H1 (cell line): ENCODE data around the gene PDK3. TPM values are rescaled to one million over a fixed set of nuclear protein-coding genes. Genes with fewer than 3 reads are reported as not detected.

Experiments
- CEBPB ChIP-seq: IDR thresholded peaks from 2 replicates; pipeline ENCODE4 v1.6.1; 2012; ENCODE audit warnings: low read depth, low read length
- EP300 ChIP-seq, 2 experiments: IDR thresholded peaks; 1 replicate in 1 of 2; 2 replicates in 1 of 2; pipeline ENCODE4 v1.6.1; 2011 to 2012; ENCODE audit warnings: low read depth in 2 of 2, low read length in 2 of 2, mild to moderate bottlenecking in 2 of 2, borderline replicate concordance in 1 of 2, inconsistent platforms in 1 of 2, moderate library complexity in 1 of 2
- FOSL1 ChIP-seq: IDR thresholded peaks from 2 replicates; pipeline ENCODE4 v1.6.1; 2011; ENCODE audit warnings: mild to moderate bottlenecking, low read depth, low read length, moderate library complexity; ENCODE audit not compliant: insufficient read depth
- HDAC2 ChIP-seq, 2 experiments: fragments of 300-600 bp in 1 of 2; sonication (generic) in 1 of 2; IDR thresholded peaks; 2 replicates each; pipeline ENCODE4 v1.6.1; 2011 to 2012; ENCODE audit warnings: low read depth in 2 of 2, low read length in 2 of 2, mild to moderate bottlenecking in 2 of 2, moderate library complexity in 2 of 2, borderline replicate concordance in 1 of 2, inconsistent platforms in 1 of 2
- MAFK ChIP-seq: IDR thresholded peaks from 2 replicates; pipeline ENCODE4 v1.6.1; 2012; ENCODE audit warnings: low read depth, mild to moderate bottlenecking, improper control_type of control experiment, low read length
- NANOG ChIP-seq: IDR thresholded peaks from 2 replicates; pipeline ENCODE4 v1.6.1; 2011; ENCODE audit warnings: low read length, low read depth, mild to moderate bottlenecking, inconsistent platforms; ENCODE audit not compliant: insufficient read depth, poor library complexity, severe bottlenecking
- NRF1 ChIP-seq: IDR thresholded peaks from 2 replicates; pipeline ENCODE4 v1.6.1; 2011; ENCODE audit warnings: mild to moderate bottlenecking, low read depth, low read length, improper control_type of control experiment
- polyA plus RNA-seq, 7 experiments: library from polyadenylated mRNA; depleted of rRNA in 3 of 7; stranded (reverse) in 5 of 7; unstranded in 2 of 7; fragments of >200 nt in 5 of 7; fragments of 200-250 nt in 2 of 7; gene quantifications; 1 replicate in 5 of 7; 2 replicates in 1 of 7; 4 replicates in 1 of 7; pipeline versions ENCODE4 v1.2.1 to v1.2.3, GENCODE V29; 2011 to 2013; ENCODE audit warnings: missing spikeins in 2 of 7, mixed read lengths in 2 of 7
- total RNA-seq: library from RNA; stranded (reverse); fragmentation: NEBNext Ultra II Directional; extraction: Animal tissue kit (Norgen Biotek cat#: 25700); gene quantifications from 2 replicates; pipeline ENCODE4 v1.2.1, GENCODE V29; 2021
- TF ChIP-seq, protein P1 (sequence below): fragments of 300-600 bp; sonication (generic); IDR thresholded peaks from 2 replicates; pipeline ENCODE4 v1.7.1; 2012; ENCODE audit warnings: low read length, moderate library complexity, mild to moderate bottlenecking, inconsistent platforms; ENCODE audit not compliant: insufficient replicate concordance

The PDK3 gene
- total and polyA plus RNA-seq, 2 of the 8 experiments (the other 6 are each of a cell fraction or from before 2014, with no cell fraction given) = 22.5 to 25.5 TPM

GRCh38 chrX:24506082-24506481 is 41.0 kb downstream of the PDK3 start (continued):
- TF ChIP-seq, protein P1, sequence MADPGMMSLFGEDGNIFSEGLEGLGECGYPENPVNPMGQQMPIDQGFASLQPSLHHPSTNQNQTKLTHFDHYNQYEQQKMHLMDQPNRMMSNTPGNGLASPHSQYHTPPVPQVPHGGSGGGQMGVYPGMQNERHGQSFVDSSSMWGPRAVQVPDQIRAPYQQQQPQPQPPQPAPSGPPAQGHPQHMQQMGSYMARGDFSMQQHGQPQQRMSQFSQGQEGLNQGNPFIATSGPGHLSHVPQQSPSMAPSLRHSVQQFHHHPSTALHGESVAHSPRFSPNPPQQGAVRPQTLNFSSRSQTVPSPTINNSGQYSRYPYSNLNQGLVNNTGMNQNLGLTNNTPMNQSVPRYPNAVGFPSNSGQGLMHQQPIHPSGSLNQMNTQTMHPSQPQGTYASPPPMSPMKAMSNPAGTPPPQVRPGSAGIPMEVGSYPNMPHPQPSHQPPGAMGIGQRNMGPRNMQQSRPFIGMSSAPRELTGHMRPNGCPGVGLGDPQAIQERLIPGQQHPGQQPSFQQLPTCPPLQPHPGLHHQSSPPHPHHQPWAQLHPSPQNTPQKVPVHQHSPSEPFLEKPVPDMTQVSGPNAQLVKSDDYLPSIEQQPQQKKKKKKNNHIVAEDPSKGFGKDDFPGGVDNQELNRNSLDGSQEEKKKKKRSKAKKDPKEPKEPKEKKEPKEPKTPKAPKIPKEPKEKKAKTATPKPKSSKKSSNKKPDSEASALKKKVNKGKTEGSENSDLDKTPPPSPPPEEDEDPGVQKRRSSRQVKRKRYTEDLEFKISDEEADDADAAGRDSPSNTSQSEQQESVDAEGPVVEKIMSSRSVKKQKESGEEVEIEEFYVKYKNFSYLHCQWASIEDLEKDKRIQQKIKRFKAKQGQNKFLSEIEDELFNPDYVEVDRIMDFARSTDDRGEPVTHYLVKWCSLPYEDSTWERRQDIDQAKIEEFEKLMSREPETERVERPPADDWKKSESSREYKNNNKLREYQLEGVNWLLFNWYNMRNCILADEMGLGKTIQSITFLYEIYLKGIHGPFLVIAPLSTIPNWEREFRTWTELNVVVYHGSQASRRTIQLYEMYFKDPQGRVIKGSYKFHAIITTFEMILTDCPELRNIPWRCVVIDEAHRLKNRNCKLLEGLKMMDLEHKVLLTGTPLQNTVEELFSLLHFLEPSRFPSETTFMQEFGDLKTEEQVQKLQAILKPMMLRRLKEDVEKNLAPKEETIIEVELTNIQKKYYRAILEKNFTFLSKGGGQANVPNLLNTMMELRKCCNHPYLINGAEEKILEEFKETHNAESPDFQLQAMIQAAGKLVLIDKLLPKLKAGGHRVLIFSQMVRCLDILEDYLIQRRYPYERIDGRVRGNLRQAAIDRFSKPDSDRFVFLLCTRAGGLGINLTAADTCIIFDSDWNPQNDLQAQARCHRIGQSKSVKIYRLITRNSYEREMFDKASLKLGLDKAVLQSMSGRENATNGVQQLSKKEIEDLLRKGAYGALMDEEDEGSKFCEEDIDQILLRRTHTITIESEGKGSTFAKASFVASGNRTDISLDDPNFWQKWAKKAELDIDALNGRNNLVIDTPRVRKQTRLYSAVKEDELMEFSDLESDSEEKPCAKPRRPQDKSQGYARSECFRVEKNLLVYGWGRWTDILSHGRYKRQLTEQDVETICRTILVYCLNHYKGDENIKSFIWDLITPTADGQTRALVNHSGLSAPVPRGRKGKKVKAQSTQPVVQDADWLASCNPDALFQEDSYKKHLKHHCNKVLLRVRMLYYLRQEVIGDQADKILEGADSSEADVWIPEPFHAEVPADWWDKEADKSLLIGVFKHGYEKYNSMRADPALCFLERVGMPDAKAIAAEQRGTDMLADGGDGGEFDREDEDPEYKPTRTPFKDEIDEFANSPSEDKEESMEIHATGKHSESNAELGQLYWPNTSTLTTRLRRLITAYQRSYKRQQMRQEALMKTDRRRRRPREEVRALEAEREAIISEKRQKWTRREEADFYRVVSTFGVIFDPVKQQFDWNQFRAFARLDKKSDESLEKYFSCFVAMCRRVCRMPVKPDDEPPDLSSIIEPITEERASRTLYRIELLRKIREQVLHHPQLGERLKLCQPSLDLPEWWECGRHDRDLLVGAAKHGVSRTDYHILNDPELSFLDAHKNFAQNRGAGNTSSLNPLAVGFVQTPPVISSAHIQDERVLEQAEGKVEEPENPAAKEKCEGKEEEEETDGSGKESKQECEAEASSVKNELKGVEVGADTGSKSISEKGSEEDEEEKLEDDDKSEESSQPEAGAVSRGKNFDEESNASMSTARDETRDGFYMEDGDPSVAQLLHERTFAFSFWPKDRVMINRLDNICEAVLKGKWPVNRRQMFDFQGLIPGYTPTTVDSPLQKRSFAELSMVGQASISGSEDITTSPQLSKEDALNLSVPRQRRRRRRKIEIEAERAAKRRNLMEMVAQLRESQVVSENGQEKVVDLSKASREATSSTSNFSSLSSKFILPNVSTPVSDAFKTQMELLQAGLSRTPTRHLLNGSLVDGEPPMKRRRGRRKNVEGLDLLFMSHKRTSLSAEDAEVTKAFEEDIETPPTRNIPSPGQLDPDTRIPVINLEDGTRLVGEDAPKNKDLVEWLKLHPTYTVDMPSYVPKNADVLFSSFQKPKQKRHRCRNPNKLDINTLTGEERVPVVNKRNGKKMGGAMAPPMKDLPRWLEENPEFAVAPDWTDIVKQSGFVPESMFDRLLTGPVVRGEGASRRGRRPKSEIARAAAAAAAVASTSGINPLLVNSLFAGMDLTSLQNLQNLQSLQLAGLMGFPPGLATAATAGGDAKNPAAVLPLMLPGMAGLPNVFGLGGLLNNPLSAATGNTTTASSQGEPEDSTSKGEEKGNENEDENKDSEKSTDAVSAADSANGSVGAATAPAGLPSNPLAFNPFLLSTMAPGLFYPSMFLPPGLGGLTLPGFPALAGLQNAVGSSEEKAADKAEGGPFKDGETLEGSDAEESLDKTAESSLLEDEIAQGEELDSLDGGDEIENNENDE = no peak
- no peak for TF ChIP-seq EP300 (IDR thresholded peaks at IDR 0.05; ENCODE audit: borderline replicate concordance in 1 of 2, low read depth in 2 of 2, low read length in 2 of 2)
- no peak for TF ChIP-seq HDAC2 (IDR thresholded peaks at IDR 0.05; ENCODE audit: borderline replicate concordance in 1 of 2, low read depth in 2 of 2, low read length in 2 of 2)
- no peak for TF ChIP-seq MAFK
- no peak for TF ChIP-seq FOSL1
- no peak for TF ChIP-seq NANOG
- TF ChIP-seq NRF1 = no peak
- no peak for TF ChIP-seq CEBPB
